Measurements from ENCODE around the gene TNXB.
A peak's percentile ranks its signal among the peaks of the same experiment; 100 is the strongest.

The TNXB gene

GRCh38 chr6:32139590-32139989 lies 30.5 kb upstream of the TNXB start:
- no peak for DNase-seq (ENCODE audit: low read depth in 2 of 2)

GRCh38 chr6:32137454-32137853 lies 28.3 kb upstream of the TNXB start:
- DNase-seq (ENCODE audit: low read depth in 2 of 2): no peak

- peak in 1 of 2 experiments; percentile 17 for DNase-seq (ENCODE audit: low read depth in 2 of 2)
These were observed 24.6 kb upstream of the TNXB start for GRCh38 chr6:32133786-32134185.

GRCh38 chr6:32132110-32132509 lies 23.0 kb upstream of the TNXB start:
- DNase-seq (ENCODE audit: low read depth in 2 of 2): no peak

GRCh38 chr6:32131439-32131948 lies 22.4 kb upstream of the TNXB start:
- DNase-seq (ENCODE audit: low read depth in 2 of 2): no peak

- no peak for DNase-seq (ENCODE audit: low read depth in 2 of 2)
These were observed 20.4 kb upstream of the TNXB start for GRCh38 chr6:32129297-32130088.

- no peak for DNase-seq (ENCODE audit: low read depth in 2 of 2)
These were observed 19.7 kb upstream of the TNXB start for GRCh38 chr6:32128751-32129296.

GRCh38 chr6:32127717-32128592 lies 18.8 kb upstream of the TNXB start, which contains the start of gene ATF6B:
Gene ATF6B, minus strand, starts transcription at chr6:32128246. Its CDS starts 39 bp downstream, at chr6:32128207.
- DNase-seq (ENCODE audit: low read depth in 2 of 2): peak; percentile 99

GRCh38 chr6:32127409-32127716 lies 18.2 kb upstream of the TNXB start:
- no peak for DNase-seq (ENCODE audit: low read depth in 2 of 2)

GRCh38 chr6:32126880-32127279 lies 17.7 kb upstream of the TNXB start:
- DNase-seq (ENCODE audit: low read depth in 2 of 2): no peak

- DNase-seq (ENCODE audit: low read depth in 2 of 2): no peak
These were observed 14.5 kb upstream of the TNXB start for GRCh38 chr6:32123681-32124080.

GRCh38 chr6:32120573-32121059 lies 11.5 kb upstream of the TNXB start:
- no peak for DNase-seq (ENCODE audit: low read depth in 2 of 2)

GRCh38 chr6:32118782-32119628 lies 9.9 kb upstream of the TNXB start:
- no peak for DNase-seq (ENCODE audit: low read depth in 2 of 2)

GRCh38 chr6:32117461-32117860 lies 8.3 kb upstream of the TNXB start:
- no peak for DNase-seq (ENCODE audit: low read depth in 2 of 2)

- DNase-seq (ENCODE audit: low read depth in 2 of 2): no peak
These were observed 7.5 kb upstream of the TNXB start for GRCh38 chr6:32116674-32117073.

- DNase-seq (ENCODE audit: low read depth in 2 of 2): no peak
These were observed 6.5 kb upstream of the TNXB start for GRCh38 chr6:32115623-32116022.

GRCh38 chr6:32114796-32115195 lies 5.7 kb upstream of the TNXB start:
- DNase-seq (ENCODE audit: low read depth in 2 of 2): no peak

GRCh38 chr6:32113386-32114352 lies 4.5 kb upstream of the TNXB start:
- DNase-seq (ENCODE audit: low read depth in 2 of 2): peak in 1 of 2 experiments; percentile 57

GRCh38 chr6:32112431-32112980 lies 3.4 kb upstream of the TNXB start:
- no peak for DNase-seq (ENCODE audit: low read depth in 2 of 2)
